Activated CD4-positive, CD25-positive, alpha-beta regulatory T cell (primary cell): ENCODE results near the gene FXR1.
"Not testable (repeated sequence)": the region's sequence is repeated elsewhere in the genome, so short reads cannot be mapped to it uniquely, and the experiment has no call there.

ENCODE experiments used
- DNase-seq, 4 experiments: peaks; one replicate each; lab custom pipeline; 2025; lab: John Stamatoyannopoulos, UW

The FXR1 gene

GRCh38 chr3:180912304-180913296, at the start of gene FXR1:
FXR1 (plus strand) TSS chr3:180912670; CDS start chr3:180912686, 16 bp downstream.
- DNase-seq = peak; percentile 77 to 96 (median 87)

GRCh38 chr3:180870008-180870699, 42.3 kb upstream of the FXR1 start:
- no peak for DNase-seq

GRCh38 chr3:180871901-180872300, 40.6 kb upstream of the FXR1 start:
- no peak for DNase-seq

GRCh38 chr3:180872430-180872829, 40.0 kb upstream of the FXR1 start:
- not testable (repeated sequence) for DNase-seq

GRCh38 chr3:180875124-180875698, 37.3 kb upstream of the FXR1 start:
- DNase-seq = no peak

- no peak for DNase-seq
These were observed 31.2 kb upstream of the FXR1 start for GRCh38 chr3:180881065-180881801.

- no peak for DNase-seq
These were observed 30.4 kb upstream of the FXR1 start for GRCh38 chr3:180882115-180882514.

- DNase-seq = no peak
These were observed 23.4 kb upstream of the FXR1 start for GRCh38 chr3:180888992-180889560.

- no peak for DNase-seq
These were observed 13.9 kb upstream of the FXR1 start for GRCh38 chr3:180898572-180898971.

GRCh38 chr3:180909369-180910127, 2.9 kb upstream of the FXR1 start:
- no peak for DNase-seq

GRCh38 chr3:180910823-180911222, 1.6 kb upstream of the FXR1 start:
- no peak for DNase-seq

GRCh38 chr3:180911876-180912303, 580 bp upstream of the FXR1 start:
- DNase-seq = no peak

GRCh38 chr3:180913581-180914404, 1.3 kb downstream of the FXR1 start:
- DNase-seq = no peak

- DNase-seq = no peak
These were observed 6.1 kb downstream of the FXR1 start for GRCh38 chr3:180918542-180918941.

GRCh38 chr3:180922242-180922641, 9.8 kb downstream of the FXR1 start:
- DNase-seq = no peak

- DNase-seq = no peak
These were observed 11.1 kb downstream of the FXR1 start for GRCh38 chr3:180923561-180923960.

GRCh38 chr3:180926526-180926925, 14.1 kb downstream of the FXR1 start:
- no peak for DNase-seq

GRCh38 chr3:180929376-180929775, 16.9 kb downstream of the FXR1 start:
- no peak for DNase-seq

GRCh38 chr3:180930526-180930925, 18.1 kb downstream of the FXR1 start:
- DNase-seq = no peak

- no peak for DNase-seq
These were observed 20.3 kb downstream of the FXR1 start for GRCh38 chr3:180932819-180933218.
